Measurements from ENCODE around the gene RNF133.

RNF133 gene

GRCh38 chr7:122699017-122699416, at the start of gene RNF133:
Gene RNF133 (minus strand): TSS chr7:122699117. CDS start chr7:122698918, 199 bp downstream.
- no peak for DNase-seq

GRCh38 chr7:122748195-122748594, 49.3 kb upstream of the RNF133 start:
- DNase-seq = no peak

GRCh38 chr7:122746948-122747347, 48.0 kb upstream of the RNF133 start:
- DNase-seq = no peak

- no peak for DNase-seq
These were observed 44.3 kb upstream of the RNF133 start for GRCh38 chr7:122743211-122743610.

- no peak for DNase-seq
These were observed 40.0 kb upstream of the RNF133 start for GRCh38 chr7:122738947-122739346.

- peak; percentile 84 for DNase-seq
These were observed 37.3 kb upstream of the RNF133 start for GRCh38 chr7:122736183-122736582.

GRCh38 chr7:122727759-122728158, 28.8 kb upstream of the RNF133 start:
- DNase-seq = no peak

GRCh38 chr7:122727354-122727753, 28.4 kb upstream of the RNF133 start:
- no peak for DNase-seq

GRCh38 chr7:122726881-122727280, 28.0 kb upstream of the RNF133 start:
- no peak for DNase-seq

- DNase-seq = no peak
These were observed 25.4 kb upstream of the RNF133 start for GRCh38 chr7:122724366-122724765.

GRCh38 chr7:122719010-122719578, 20.2 kb upstream of the RNF133 start:
- DNase-seq = no peak

- no peak for DNase-seq
These were observed 18.6 kb upstream of the RNF133 start for GRCh38 chr7:122717356-122718089.

- no peak for DNase-seq
These were observed 16.3 kb upstream of the RNF133 start for GRCh38 chr7:122715183-122715582.

GRCh38 chr7:122710916-122711315, 12.0 kb upstream of the RNF133 start:
- no peak for DNase-seq

GRCh38 chr7:122709930-122710646, 11.2 kb upstream of the RNF133 start:
- DNase-seq = no peak

- no peak for DNase-seq
These were observed 7.9 kb upstream of the RNF133 start for GRCh38 chr7:122706836-122707235.

- no peak for DNase-seq
These were observed 4.1 kb upstream of the RNF133 start, which contains the start of gene RNF148 for GRCh38 chr7:122702872-122703510. Gene RNF148 (minus strand): TSS chr7:122702922. CDS start chr7:122702750, 172 bp downstream.

- DNase-seq = no peak
These were observed 3.1 kb downstream of the RNF133 start for GRCh38 chr7:122695816-122696215.

GRCh38 chr7:122694697-122695096, 4.2 kb downstream of the RNF133 start:
- DNase-seq = no peak

- no peak for DNase-seq
These were observed 6.1 kb downstream of the RNF133 start for GRCh38 chr7:122692769-122693309.

GRCh38 chr7:122691569-122692235, 7.2 kb downstream of the RNF133 start:
- no peak for DNase-seq

- no peak for DNase-seq
These were observed 9.4 kb downstream of the RNF133 start for GRCh38 chr7:122689346-122690109.

Data from eye (tissue), 1 donor.